ENCODE results near the gene TMEM158. TPM values are rescaled to one million over a fixed set of nuclear protein-coding genes. Genes with fewer than 3 reads are reported as not detected.

Gene TMEM158
- polyA plus RNA-seq, 4 donors, result 0.27 to 1.4 (median 0.97) TPM; not detected in 1

GRCh38 chr3:45187694-45188141 lies 38.4 kb downstream of the TMEM158 start:
- WGBS, 3 donors, result 65 to 75% (median 73%) methylated on average over 3 of the region's 3 CpGs

DNA sequence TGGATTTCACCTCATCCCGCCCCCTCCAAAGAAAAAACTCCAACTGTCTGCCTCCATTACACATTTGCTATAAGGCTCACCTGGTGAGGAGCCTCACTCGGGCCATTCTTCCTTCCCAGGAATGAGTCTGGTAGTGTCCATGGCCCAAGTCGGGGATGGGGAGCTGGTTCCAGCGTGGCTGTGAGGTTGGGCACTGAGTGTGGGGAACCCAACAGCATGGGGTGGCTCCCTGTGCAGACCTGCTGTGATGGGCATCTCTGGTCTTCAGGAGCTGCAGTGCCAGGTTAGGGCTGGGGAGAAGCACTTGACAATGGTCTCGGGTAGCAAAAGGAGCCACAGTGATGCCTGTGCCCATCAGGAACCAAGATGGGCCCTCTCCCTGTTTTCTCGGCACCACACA lies 39.2 kb downstream of the TMEM158 start:
- H3K4me1 ChIP-seq (ENCODE audit: control insufficient read depth in 3 of 3, insufficient read depth in 2 of 3, low read depth in 1 of 3, low read length in 2 of 3), result peaks cover 0 to 13% (median 0%) of the 10 kb centered on the region in 3 donors
- no peak for FAIRE-seq
- H3K27me3 ChIP-seq (ENCODE audit: control insufficient read depth in 3 of 3, insufficient read depth in 3 of 3, low read length in 3 of 3), result no peaks in the 10 kb centered on the region
- H3K9me3 ChIP-seq (ENCODE audit: control insufficient read depth in 2 of 2, insufficient read depth in 1 of 2, low read depth in 1 of 2, low read length in 1 of 2), result no peaks in the 10 kb centered on the region
- DNase-seq, result no peak
- WGBS, 3 donors, result 93 to 95% (median 93%) methylated on average over 6 of the region's 6 CpGs
- no peaks in the 10 kb centered on the region for H3K36me3 ChIP-seq (ENCODE audit: control insufficient read depth in 3 of 3, insufficient read depth in 2 of 3, low read depth in 1 of 3, low read length in 3 of 3)
- no peak overlapping the region for H3K4me3 ChIP-seq (ENCODE audit: low read depth in 1 of 3, low read length in 3 of 3)
- H3K27ac ChIP-seq (ENCODE audit: low read depth in 1 of 3, low read length in 2 of 3), result no peak overlapping the region

More at GRCh38 chr3:45187694-45188141, 38.4 kb downstream of the TMEM158 start:
- Histone ChIP-seq H3K4me1 (ENCODE audit: control insufficient read depth in 3 of 3, insufficient read depth in 2 of 3, low read depth in 1 of 3, low read length in 2 of 3) (peaks cover 0 to 9% (median 0%) of the 10 kb centered on the region in 3 donors), H3K27me3 (ENCODE audit: control insufficient read depth in 3 of 3, insufficient read depth in 3 of 3, low read length in 3 of 3) (no peaks in the 10 kb centered on the region), H3K4me3 (ENCODE audit: low read depth in 1 of 3, low read length in 3 of 3) (no peak overlapping the region), H3K36me3 (ENCODE audit: control insufficient read depth in 3 of 3, insufficient read depth in 2 of 3, low read depth in 1 of 3, low read length in 3 of 3) (no peaks in the 10 kb centered on the region), H3K27ac (ENCODE audit: low read depth in 1 of 3, low read length in 2 of 3) (no peak overlapping the region), H3K9me3 (ENCODE audit: control insufficient read depth in 2 of 2, insufficient read depth in 1 of 2, low read depth in 1 of 2, low read length in 1 of 2) (no peaks in the 10 kb centered on the region)
- FAIRE-seq (no peak), DNase-seq (no peak)

DNA sequence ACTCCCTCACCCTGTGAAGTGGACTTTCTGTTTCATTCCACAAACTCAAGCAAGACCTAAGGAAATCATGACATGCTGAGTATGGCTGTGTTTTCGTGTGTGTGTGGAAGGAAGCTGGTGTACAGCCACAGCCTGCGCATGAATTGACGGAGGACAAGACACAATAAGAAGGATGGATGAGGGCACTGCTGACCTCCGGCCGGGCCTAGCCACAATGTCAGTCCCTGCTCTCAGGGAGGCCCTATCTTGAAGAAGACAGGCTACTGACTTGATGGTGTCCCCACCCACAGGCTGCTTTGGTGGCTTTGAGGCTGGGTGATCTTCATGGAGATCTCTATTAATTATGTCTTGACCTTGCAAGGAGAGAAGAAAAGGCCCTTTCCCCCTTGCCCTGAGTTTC lies 40.6 kb downstream of the TMEM158 start:
- Histone ChIP-seq H3K27ac (ENCODE audit: low read depth in 1 of 3, low read length in 2 of 3) (no peak overlapping the region), H3K27me3 (ENCODE audit: control insufficient read depth in 3 of 3, insufficient read depth in 3 of 3, low read length in 3 of 3) (no peaks in the 10 kb centered on the region), H3K9me3 (ENCODE audit: control insufficient read depth in 2 of 2, insufficient read depth in 1 of 2, low read depth in 1 of 2, low read length in 1 of 2) (no peaks in the 10 kb centered on the region), H3K4me3 (ENCODE audit: low read depth in 1 of 3, low read length in 3 of 3) (no peak overlapping the region), H3K4me1 (ENCODE audit: control insufficient read depth in 3 of 3, insufficient read depth in 2 of 3, low read depth in 1 of 3, low read length in 2 of 3) (peaks cover 0 to 13% (median 0%) of the 10 kb centered on the region in 3 donors), H3K36me3 (ENCODE audit: control insufficient read depth in 3 of 3, insufficient read depth in 2 of 3, low read depth in 1 of 3, low read length in 3 of 3) (no peaks in the 10 kb centered on the region)
- no peak for DNase-seq
- 83 to 91% (median 87%) methylated on average over 5 of the region's 5 CpGs for WGBS, 3 donors
- FAIRE-seq, result no peak

DNA sequence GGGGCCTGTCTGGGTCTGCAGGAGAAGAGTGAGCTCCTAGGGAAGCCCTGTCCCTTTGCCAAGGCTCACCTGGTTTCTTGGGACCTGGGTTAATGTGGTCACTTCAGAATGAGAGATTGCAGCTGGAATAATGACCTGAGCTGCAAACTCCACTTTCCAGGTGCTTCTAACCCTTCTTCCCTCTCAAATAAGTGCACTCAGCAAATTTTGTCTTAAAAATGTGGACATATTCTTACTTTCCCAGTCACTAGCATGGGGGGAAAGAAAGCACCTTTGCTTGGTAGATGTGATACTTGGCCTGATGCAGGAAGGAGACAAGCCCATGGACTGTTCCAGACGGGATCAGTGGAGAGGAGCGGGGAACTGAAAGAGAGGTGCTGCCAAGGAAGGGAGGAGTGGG lies 41.0 kb downstream of the TMEM158 start:
- FAIRE-seq (no peak), DNase-seq (no peak)
- no peak overlapping the region for H3K4me3 ChIP-seq (ENCODE audit: low read depth in 1 of 3, low read length in 3 of 3)
- H3K27me3 ChIP-seq (ENCODE audit: control insufficient read depth in 3 of 3, insufficient read depth in 3 of 3, low read length in 3 of 3), result no peaks in the 10 kb centered on the region
- H3K27ac ChIP-seq (ENCODE audit: low read depth in 1 of 3, low read length in 2 of 3), result no peak overlapping the region
- no peaks in the 10 kb centered on the region for H3K9me3 ChIP-seq (ENCODE audit: control insufficient read depth in 2 of 2, insufficient read depth in 1 of 2, low read depth in 1 of 2, low read length in 1 of 2)
- H3K36me3 ChIP-seq (ENCODE audit: control insufficient read depth in 3 of 3, insufficient read depth in 2 of 3, low read depth in 1 of 3, low read length in 3 of 3), result no peaks in the 10 kb centered on the region
- H3K4me1 ChIP-seq (ENCODE audit: control insufficient read depth in 3 of 3, insufficient read depth in 2 of 3, low read depth in 1 of 3, low read length in 2 of 3), result peaks cover 0 to 13% (median 0%) of the 10 kb centered on the region in 3 donors
- 84 to 96% (median 88%) methylated on average over 2 of the region's 2 CpGs for WGBS, 3 donors

GRCh38 chr3:45183872-45184262 lies 42.2 kb downstream of the TMEM158 start:
- no peaks in the 10 kb centered on the region for H3K36me3 ChIP-seq (ENCODE audit: control insufficient read depth in 3 of 3, insufficient read depth in 2 of 3, low read depth in 1 of 3, low read length in 3 of 3)
- peak overlapping the region in 1 of 3 donors; percentile 30 for H3K27ac ChIP-seq (ENCODE audit: low read depth in 1 of 3, low read length in 2 of 3)
- DNase-seq, result no peak
- WGBS, 3 donors, result 83 to 90% (median 85%) methylated on average over 7 of the region's 7 CpGs
- no peak for FAIRE-seq
- H3K9me3 ChIP-seq (ENCODE audit: control insufficient read depth in 2 of 2, insufficient read depth in 1 of 2, low read depth in 1 of 2, low read length in 1 of 2), result no peaks in the 10 kb centered on the region
- peaks cover 0 to 13% (median 0%) of the 10 kb centered on the region in 3 donors for H3K4me1 ChIP-seq (ENCODE audit: control insufficient read depth in 3 of 3, insufficient read depth in 2 of 3, low read depth in 1 of 3, low read length in 2 of 3)
- no peaks in the 10 kb centered on the region for H3K27me3 ChIP-seq (ENCODE audit: control insufficient read depth in 3 of 3, insufficient read depth in 3 of 3, low read length in 3 of 3)
- H3K4me3 ChIP-seq (ENCODE audit: low read depth in 1 of 3, low read length in 3 of 3), result no peak overlapping the region

- no peaks in the 10 kb centered on the region for H3K27me3 ChIP-seq (ENCODE audit: control insufficient read depth in 3 of 3, insufficient read depth in 3 of 3, low read length in 3 of 3)
- no peak for FAIRE-seq
- DNase-seq, result peak; percentile 74 to 91
- H3K36me3 ChIP-seq (ENCODE audit: control insufficient read depth in 3 of 3, insufficient read depth in 2 of 3, low read depth in 1 of 3, low read length in 3 of 3), result no peaks in the 10 kb centered on the region
- H3K27ac ChIP-seq (ENCODE audit: low read depth in 1 of 3, low read length in 2 of 3), result peak overlapping the region; percentile 22 to 42 (median 31)
- peaks cover 0 to 13% (median 0%) of the 10 kb centered on the region in 3 donors for H3K4me1 ChIP-seq (ENCODE audit: control insufficient read depth in 3 of 3, insufficient read depth in 2 of 3, low read depth in 1 of 3, low read length in 2 of 3)
- no peaks in the 10 kb centered on the region for H3K9me3 ChIP-seq (ENCODE audit: control insufficient read depth in 2 of 2, insufficient read depth in 1 of 2, low read depth in 1 of 2, low read length in 1 of 2)
- H3K4me3 ChIP-seq (ENCODE audit: low read depth in 1 of 3, low read length in 3 of 3), result no peak overlapping the region
- WGBS, 3 donors, result 23 to 43% (median 27%) methylated on average over 7 of the region's 7 CpGs
Measured at GRCh38 chr3:45182915-45183871, 42.9 kb downstream of the TMEM158 start.

- Histone ChIP-seq H3K4me3 (ENCODE audit: low read depth in 1 of 3, low read length in 3 of 3) (no peak overlapping the region), H3K27ac (ENCODE audit: low read depth in 1 of 3, low read length in 2 of 3) (no peak overlapping the region), H3K27me3 (ENCODE audit: control insufficient read depth in 3 of 3, insufficient read depth in 3 of 3, low read length in 3 of 3) (no peaks in the 10 kb centered on the region), H3K9me3 (ENCODE audit: control insufficient read depth in 2 of 2, insufficient read depth in 1 of 2, low read depth in 1 of 2, low read length in 1 of 2) (no peaks in the 10 kb centered on the region), H3K36me3 (ENCODE audit: control insufficient read depth in 3 of 3, insufficient read depth in 2 of 3, low read depth in 1 of 3, low read length in 3 of 3) (no peaks in the 10 kb centered on the region), H3K4me1 (ENCODE audit: control insufficient read depth in 3 of 3, insufficient read depth in 2 of 3, low read depth in 1 of 3, low read length in 2 of 3) (peaks cover 0 to 13% (median 0%) of the 10 kb centered on the region in 3 donors)
- WGBS, 3 donors, result 39 to 50% (median 45%) methylated on average over 5 of the region's 5 CpGs
- no peak for DNase-seq
- no peak for FAIRE-seq
Measured at GRCh38 chr3:45181496-45181895, 44.6 kb downstream of the TMEM158 start.

DNA sequence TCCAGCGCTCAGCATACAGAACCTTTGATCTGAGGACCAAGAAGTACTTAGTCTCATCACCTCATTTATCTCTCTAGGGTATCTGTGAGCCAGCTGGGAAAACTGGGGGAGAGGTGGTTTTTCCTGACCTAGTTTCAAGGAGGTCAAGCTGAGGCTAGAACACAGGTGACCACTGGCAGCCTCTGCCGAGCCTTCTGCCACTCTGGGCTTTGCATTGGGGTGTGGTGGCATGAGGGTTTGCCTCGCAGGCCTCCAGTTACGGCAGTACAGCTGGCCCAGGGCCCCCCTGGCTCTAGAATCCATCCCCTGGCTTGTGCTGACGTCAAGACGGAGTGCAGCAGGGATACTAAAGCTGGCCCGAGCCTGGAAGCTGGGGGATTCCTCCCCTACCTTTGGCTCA lies 45.2 kb downstream of the TMEM158 start:
- Histone ChIP-seq H3K36me3 (ENCODE audit: control insufficient read depth in 3 of 3, insufficient read depth in 2 of 3, low read depth in 1 of 3, low read length in 3 of 3) (no peaks in the 10 kb centered on the region), H3K27me3 (ENCODE audit: control insufficient read depth in 3 of 3, insufficient read depth in 3 of 3, low read length in 3 of 3) (no peaks in the 10 kb centered on the region), H3K27ac (ENCODE audit: low read depth in 1 of 3, low read length in 2 of 3) (no peak overlapping the region), H3K9me3 (ENCODE audit: control insufficient read depth in 2 of 2, insufficient read depth in 1 of 2, low read depth in 1 of 2, low read length in 1 of 2) (no peaks in the 10 kb centered on the region), H3K4me1 (ENCODE audit: control insufficient read depth in 3 of 3, insufficient read depth in 2 of 3, low read depth in 1 of 3, low read length in 2 of 3) (peaks cover 0 to 13% (median 0%) of the 10 kb centered on the region in 3 donors), H3K4me3 (ENCODE audit: low read depth in 1 of 3, low read length in 3 of 3) (no peak overlapping the region)
- FAIRE-seq, result no peak
- WGBS, 3 donors, result 72 to 87% (median 87%) methylated on average over 7 of the region's 7 CpGs
- DNase-seq, result no peak

Data from small intestine (tissue), 7 donors.